ENCODE measurements around the gene SORCS2.

DNA sequence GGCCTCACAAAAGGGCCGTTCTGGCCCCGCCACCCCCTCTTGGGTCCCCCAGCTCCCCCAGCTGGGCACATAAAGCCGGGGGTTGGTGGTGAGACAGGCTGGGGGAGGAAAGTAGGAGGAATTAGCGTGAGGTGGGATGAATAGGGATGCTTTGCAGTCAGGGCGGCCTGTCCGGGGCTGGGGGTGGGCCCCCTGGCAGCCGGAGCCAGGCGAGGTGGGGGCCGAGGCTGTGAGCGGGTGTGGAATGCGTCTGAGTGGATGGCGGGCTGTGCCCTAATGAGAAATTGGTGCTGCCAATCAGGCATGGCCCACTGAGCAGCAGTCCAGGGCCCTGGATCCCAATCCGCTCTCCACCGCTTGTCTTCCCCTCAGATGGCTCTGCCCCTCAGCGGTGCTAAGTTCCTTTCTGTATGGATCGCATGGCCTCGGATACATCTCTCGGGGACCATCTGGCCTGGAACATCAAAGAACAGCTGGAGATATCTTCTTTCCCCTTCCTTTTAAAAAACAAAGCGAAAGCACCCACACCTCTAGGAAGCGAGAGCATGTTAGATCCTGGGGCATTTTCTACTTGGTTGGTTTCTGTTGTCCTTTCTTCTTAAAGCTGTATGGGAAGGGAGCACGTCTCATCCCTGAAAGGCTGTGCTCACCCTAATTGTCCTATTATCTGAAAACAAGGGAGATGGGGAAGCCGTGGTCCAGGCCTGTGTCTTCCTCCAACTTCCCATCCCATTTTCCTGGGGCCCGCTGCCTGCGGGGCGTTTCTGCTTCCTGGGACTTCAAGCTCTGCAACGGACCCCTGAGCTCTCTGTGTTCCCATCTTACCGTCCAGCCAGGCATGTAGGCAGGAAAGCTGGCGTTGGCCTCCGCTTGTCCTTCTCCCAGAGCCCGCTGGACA, 106.9 kb downstream of the SORCS2 start:
- TF ChIP-seq, protein P1, sequence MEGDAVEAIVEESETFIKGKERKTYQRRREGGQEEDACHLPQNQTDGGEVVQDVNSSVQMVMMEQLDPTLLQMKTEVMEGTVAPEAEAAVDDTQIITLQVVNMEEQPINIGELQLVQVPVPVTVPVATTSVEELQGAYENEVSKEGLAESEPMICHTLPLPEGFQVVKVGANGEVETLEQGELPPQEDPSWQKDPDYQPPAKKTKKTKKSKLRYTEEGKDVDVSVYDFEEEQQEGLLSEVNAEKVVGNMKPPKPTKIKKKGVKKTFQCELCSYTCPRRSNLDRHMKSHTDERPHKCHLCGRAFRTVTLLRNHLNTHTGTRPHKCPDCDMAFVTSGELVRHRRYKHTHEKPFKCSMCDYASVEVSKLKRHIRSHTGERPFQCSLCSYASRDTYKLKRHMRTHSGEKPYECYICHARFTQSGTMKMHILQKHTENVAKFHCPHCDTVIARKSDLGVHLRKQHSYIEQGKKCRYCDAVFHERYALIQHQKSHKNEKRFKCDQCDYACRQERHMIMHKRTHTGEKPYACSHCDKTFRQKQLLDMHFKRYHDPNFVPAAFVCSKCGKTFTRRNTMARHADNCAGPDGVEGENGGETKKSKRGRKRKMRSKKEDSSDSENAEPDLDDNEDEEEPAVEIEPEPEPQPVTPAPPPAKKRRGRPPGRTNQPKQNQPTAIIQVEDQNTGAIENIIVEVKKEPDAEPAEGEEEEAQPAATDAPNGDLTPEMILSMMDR (IDR thresholded peaks at IDR 0.05; ENCODE audit: low read depth, low read length, poor library complexity, severe bottlenecking): no peak
- no peak for TF ChIP-seq EZH2phosphoT487 (IDR thresholded peaks at IDR 0.05; ENCODE audit: borderline replicate concordance, low read length)

Measured in DOHH2 (cell line).